ENCODE results near the gene XRCC4. TPM values are rescaled to one million over a fixed set of nuclear protein-coding genes. Genes with fewer than 3 reads are reported as not detected.
"Not testable (repeated sequence)": the region's sequence is repeated elsewhere in the genome, so short reads cannot be mapped to it uniquely, and the experiment has no call there.

The XRCC4 gene
- polyA plus RNA-seq, 5 donors, result 6.3 to 11.3 (median 8.2) TPM

DNA sequence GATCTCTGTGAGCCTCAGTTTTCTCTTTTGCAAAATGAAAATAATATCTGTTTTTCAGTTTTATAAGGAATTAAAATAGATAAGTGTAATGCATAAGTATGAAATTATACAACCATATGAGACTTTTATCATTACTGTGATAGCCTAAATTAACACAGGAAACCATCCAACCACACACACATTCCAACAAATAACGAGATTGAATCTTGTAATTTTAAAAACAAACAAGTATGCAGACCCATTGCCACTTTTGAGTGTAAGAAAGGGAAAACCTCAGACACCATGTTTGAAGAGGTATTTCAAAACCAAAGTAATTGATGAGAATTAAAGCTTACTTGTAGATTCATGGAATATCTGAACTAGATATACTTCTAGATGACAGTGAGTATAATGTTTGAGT is 32.0 kb downstream of the XRCC4 start:
- DNase-seq, result no peak

DNA sequence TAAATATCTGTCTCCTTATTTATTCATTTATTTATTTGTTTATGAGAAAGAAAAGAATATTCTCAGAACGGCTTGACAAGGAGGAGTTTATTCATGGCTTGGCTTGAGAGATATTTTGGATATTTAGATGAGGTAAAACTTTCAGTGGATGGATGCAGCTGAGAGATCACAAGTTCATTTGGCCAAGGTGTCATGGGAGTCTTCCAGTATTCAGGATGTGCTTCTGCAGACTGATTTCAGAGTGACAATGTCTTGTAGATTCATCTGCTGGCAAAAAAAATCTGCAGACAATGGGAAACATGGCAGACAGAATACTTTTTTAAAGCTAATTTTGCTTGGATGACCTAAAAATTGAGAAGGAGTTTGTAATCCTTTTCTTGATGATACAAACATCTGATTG is 38.5 kb downstream of the XRCC4 start:
- no peak for DNase-seq

DNA sequence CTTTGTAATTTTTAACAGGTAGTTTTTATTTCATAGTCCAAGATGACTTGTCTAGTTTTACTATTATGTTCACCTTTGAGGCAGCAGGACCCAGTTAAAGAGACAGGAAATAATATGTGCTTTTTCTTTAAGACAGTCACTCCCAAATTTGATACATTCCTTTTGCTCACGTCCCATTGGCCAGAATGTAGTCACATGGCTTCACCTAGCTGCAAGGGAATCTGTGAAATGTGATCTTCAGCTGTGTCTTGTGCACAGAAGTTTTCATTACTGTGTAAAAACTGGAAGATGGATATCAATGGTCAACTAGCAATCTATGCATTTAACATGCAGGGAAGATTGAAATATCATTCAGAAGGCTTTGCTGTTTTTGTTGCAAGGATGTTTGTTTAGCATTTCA is 41.1 kb downstream of the XRCC4 start:
- no peak for DNase-seq

DNA sequence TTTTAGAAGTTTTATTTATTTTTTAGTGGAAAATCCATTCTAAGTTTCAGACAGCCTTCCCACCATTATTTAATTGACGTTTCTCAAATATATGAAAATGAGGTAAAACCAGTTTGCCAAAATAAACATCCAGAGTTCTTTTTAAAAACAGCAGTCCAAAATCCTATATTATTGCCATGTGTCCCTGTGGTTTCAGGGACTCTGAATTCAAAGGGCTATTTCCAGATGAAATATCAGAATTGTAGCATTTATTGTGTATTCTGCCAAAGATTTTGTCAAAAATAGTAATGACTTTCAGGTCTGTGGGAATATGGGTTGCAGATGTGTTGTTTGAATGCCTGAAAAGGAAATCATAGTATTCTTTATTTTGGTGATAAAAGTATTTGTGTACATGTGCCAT is 41.6 kb downstream of the XRCC4 start:
- no peak for DNase-seq

DNA sequence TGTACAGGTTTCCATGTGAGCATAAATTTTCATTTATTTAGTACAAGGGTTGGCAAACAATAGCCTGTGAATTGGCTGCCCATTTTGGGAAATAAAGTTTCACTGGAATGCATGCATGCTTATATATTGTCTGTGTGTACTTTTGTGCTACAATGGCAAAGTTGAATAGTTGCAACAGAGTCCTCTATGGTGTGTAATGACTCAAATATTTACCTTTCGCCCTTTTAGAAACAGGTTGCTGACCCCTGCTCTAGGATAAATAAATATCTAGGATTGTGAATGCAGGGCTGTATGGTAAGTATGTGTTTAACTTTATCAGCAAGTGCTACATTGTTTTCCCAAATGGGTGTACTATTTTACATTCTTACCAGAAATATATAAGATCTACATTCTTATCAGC is 47.2 kb downstream of the XRCC4 start:
- no peak for DNase-seq

DNA sequence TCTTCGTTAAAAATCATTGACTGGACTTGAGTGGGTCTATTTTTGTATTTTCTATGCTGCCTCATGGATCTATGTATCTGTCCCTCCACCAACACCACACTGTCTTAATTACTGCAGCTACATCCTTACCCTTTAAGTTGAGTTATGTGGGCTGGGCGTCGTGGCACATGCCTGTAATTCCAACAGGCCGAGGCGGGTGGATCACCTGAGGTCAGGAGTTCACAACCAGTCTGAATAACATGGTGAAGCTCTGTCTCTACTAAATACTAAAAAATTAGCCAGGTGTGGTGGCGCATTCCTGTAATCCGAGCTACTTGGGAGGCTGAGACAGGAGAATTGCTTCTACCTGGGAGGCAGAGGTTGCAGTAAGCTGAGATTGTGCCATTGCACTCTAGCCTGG is 48.2 kb downstream of the XRCC4 start:
- DNase-seq, result no peak

DNA sequence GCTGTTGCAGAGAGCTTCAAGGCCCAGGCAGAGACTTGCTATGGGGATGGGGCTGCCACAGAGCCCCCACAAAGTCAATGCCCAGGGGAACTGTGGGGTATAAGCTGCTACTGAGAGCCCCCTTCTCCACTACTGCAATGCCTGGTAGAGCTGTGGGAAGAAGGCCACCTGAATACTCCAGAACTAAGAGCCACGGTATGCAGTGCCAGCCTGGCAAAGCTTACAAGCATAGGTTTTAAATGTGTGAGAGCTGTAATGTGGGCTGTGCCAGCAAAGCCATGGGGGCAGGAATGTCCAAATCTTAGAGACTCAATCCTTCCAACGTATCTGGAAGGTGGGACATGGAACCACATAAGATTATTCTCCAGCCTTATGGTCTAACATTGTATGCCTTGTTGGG is 49.2 kb downstream of the XRCC4 start:
- no peak for DNase-seq

DNA sequence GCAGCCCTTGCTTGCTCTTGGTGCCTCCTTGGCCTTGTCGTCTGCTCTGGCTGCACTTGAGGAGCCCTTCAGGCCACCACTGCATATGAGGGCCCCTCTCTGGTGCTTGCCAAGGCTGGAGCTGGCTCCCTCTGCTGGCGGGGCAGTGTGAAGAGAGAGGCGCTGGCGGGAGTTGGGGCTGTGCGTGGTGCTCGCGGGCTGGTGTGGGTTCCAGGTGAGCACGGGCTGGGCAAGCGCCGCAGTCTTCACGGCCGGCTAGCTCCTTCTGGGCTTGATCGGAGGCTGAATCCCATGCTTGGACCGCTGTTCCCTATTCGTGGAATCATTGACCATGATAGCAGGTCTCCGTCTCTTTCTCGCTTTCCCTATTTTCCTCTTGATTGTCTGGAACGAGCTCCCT is 56.5 kb downstream of the XRCC4 start:
- DNase-seq, result no peak

DNA sequence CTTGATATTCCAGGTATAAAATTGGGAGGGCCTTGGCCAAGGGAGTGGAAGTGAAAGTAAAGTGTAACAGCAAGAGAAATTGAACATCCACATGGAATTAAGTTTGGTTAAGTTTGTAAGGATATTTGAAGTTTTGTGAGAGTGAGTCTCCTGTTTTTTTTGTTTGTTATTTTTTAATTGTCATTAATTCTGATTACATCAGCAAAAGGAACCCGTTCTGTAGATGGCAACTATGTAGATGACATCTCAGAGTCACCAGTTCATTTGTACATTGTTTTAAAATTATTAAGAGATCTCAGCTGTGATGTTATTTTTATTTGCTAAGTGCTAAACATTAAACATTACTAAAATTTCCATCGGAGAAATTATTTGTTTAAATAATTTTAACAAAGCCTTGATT is 65.2 kb downstream of the XRCC4 start:
- DNase-seq, result no peak

DNA sequence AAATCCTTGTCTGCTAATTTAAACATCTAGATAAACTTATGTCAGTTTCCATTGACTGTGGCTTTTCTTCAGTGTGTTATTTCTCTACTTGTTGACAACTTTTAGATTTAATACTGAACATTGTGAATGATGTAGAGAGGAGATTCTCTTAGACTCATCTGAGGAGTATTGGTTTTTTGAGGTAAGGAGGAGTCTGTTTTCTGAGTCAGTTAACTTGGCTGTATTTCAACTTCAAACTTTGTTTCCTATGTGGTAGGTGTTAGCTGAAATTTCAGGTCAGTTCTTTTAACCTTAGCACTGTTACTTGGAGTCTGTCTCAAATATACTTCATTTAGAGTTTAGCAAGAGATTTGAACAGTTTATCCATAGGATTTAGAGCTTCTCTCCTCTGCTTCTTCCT is 67.9 kb downstream of the XRCC4 start:
- no peak for DNase-seq

DNA sequence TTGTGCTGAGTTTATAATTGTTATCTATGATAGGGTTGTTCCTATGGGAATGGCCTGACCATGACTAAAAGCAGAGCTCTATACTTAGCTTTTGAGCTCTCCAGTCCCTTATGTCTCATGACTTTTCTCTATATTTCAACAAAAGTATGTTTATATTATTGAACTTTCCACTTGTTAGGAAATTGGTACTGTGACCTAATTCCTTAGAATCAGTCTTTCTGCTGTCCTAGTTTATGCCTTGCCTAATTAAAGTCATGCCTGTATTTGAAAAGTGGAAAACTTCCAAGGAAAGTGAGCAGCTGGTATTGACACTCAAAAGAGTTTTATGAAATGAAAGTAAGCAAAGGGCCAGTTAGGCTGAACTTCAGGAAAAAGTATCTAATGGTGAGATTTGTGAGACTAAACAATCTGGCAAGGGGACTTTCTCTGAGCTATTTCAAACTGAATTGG is 68.6 kb downstream of the XRCC4 start:
- peak; percentile 14 to 15 for DNase-seq

DNA sequence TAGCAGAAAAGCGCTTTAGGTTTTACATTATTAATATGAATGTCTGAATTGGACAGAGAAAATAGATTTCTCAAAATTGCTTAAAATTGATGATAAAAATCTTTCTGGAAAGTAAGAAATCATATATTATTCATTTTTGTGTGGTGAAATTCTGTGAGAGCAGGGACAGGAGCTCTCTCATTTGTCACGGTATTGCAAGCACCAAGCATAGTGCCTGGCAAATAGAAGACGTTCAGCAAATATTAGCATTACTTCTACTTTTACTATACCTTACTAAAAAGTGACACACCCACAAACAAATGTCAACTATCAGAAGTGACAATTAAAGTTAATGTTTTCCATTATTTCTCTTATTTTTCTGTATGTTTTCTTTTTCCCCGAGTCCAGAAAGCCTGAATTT is 69.1 kb downstream of the XRCC4 start:
- no peak for DNase-seq

DNA sequence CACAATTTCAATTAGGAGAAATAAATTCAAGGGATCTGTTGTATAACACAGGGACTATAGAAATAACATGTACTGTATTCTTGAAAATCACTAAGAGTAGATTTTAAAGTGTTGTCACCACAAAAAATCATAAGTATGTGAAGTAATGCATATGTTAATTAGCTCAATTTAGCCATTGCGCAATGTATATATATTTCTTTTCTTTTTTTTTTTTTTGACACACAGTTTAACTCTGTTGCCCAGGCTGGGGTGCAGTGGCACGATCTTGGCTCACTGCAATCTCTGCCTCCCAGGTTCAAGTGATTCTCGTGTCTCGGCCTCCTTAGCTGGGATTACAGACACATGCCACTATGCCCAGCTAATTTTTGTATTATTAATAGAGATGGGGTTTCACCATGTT is 70.2 kb downstream of the XRCC4 start:
- no peak for DNase-seq

DNA sequence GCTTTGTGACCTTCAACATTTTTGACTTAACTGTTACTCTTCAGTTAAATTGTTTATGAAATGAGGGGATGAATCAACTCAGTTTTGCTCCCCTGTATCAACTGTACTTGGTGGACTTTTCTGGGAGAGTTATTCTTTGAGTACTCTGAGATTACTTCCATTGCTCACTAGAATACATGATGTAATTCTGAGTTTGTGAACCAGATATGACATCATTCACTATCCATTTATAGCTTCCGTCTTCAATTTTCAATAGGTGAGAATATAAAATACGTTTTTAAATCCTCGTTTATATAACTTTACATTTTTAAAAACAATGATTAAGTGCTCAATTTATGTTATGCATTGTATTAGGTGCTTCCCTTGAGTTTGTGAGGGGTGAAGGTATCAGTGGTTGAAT is 71.0 kb downstream of the XRCC4 start:
- DNase-seq, result no peak

DNA sequence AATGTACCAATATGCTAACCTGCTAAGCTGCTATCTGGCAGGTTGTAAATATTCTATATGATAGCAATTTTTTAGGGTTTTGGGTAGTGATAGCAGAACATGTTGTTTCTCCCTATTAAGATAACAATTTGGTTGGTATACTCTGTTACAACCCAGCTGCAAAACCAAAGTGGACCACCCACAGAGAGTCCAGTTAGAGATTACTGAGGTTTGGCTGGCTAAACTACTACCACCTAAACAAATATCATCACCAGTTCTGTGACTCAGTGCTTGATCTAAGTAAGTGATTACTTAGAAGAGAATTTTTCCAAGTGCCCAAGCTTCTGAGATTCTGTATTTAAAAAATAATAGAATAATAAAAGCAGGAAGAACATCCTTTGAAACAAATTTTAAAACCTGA is 72.3 kb downstream of the XRCC4 start:
- no peak for DNase-seq

DNA sequence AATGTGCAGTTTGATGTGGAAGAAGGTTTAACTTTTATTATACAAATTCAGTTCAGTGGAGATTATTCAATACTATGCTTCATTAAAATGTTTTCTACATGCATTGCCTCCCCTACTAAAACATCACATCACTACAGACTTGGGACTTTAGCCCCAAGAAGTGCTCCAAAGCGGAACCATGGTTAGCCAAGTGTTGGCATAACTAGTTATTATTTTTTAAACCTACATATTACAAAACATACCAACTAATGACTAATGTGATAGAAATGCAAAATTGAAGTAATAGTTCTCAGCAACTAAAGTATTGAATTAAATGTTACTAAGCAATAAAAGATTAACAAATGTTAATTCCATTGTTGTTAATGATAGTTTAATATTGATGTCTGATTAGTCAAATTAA is 74.5 kb downstream of the XRCC4 start:
- no peak for DNase-seq

DNA sequence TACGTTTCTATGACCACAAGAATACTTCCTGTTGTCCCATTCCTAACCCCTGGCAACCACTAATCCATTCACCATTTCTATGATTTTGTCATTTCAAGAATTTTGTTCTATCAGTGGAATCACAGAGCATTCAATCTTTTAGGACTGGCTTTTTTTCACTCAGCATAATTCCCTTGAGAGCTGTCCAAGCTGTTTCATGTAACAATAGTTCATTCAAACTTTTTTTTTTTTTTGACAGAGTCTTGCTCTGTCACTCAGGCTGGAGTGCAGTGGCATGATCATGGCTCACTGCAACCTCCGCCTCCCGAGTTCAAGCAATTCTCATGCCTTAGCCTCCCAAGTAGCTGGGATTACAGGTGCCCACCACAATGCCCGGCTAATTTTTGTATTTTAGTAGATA is 75.6 kb downstream of the XRCC4 start:
- not testable (repeated sequence) for DNase-seq

DNA sequence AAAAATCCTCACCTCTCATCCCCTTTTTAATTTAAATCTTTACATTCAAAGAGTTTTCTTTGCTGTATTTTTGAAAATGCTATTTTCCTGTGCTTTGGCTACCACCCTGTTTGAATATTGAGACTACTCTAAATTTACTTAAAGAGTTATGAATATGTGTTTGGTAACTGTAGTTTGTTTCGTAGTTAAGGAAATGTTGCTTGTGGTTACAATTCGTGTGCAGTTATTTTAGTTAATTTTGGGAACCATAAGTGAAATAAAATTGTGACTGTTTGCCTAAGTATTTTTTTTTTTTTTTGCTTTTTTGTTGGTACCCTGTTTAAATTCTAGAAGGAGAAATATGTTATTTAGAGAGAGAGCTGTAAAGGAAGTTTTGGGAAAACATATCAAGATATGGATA is 78.7 kb downstream of the XRCC4 start:
- no peak for DNase-seq

DNA sequence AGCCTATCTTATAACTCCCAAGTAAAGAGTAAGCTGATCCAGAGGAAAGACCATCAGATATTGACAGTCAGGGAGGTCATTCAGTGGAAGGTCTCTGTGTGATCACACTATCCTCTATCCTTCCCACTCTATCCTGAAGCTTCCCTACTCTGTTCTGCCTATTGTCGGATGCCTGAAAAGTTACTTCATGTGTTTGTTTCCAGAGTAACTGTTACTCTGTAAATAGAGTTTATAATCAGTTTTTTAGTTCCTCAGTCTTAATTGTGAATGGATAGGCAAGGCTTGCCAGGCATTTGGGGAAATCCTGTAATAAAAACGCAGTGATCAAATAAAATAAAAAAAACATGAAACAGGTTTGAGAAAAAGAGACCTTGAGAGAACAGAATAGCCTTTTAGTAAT is 79.8 kb downstream of the XRCC4 start:
- peak in 1 of 2 donors; percentile 10 for DNase-seq

DNA sequence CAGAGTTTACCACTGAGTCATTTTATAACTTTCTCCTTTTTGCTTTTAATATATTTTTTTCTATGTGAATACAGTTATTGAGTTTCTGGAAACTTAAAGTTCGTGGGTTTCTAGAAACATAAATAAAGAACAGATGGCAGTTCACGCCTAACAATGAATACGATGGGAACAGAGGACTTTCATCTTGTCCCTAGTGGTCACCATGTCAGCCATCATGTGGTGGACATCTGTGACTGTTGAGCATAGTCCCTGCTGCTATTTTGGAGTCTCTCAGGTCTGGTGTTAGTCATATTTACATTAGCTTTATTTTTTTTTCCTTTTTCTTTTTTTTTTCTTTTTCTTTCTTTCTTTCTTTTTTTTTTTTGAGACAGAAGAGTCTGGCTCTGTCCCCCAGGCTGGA is 85.3 kb downstream of the XRCC4 start:
- DNase-seq, result no peak

DNA sequence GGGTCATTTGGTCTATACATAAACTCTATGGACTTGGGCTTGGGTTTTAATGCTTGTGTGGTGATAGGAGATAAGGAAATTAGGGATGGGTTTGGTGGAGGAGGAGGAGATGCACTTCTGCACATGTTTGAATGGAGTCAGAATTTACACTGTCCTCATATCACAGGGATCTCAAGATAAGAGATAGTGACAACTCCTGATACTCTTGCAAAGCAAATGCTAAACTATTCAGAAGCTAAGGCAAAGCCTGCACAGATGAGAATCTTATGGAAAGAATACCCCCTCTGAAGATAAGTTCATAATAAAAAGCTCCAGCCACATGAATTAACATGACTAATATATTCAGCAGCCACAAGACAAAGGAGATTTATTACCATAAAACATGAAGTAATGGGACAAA is 90.2 kb downstream of the XRCC4 start:
- no peak for DNase-seq

DNA sequence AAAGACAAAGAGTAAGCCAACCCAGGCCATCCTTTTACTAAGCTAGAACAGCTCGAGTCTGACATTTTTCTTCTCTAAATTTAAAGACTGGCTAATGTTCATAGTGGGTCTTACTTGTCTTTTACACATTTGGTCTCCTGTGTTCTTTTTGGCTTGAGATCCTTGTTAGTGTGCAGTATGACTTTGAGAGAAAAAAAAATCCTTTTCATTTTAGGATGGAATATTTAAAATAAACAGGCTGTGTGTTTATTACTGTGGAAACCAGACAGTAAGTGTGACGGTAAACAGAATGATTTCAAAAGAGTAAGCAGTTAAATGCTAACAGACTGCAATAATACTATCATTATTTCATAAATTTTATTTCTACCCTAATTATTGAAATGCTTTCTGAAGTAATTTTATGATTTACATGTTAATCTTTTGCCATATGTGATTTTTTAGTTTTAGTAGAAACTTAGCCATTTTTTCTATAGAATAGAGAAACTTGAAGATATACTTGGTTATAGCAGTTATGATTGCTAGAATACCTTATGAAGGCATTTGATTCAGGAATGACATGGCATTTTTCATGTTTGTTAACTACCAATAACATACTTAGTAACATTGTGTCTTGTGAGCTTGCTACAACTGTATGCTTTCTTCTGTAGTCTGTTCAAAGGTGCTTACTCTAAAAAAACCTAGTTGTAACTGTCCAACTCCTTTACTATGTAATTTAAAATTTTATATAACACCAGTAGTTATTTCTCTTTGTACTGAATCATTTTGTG is 92.4 kb downstream of the XRCC4 start:
- peak in 1 of 2 donors; percentile 23 for DNase-seq

DNA sequence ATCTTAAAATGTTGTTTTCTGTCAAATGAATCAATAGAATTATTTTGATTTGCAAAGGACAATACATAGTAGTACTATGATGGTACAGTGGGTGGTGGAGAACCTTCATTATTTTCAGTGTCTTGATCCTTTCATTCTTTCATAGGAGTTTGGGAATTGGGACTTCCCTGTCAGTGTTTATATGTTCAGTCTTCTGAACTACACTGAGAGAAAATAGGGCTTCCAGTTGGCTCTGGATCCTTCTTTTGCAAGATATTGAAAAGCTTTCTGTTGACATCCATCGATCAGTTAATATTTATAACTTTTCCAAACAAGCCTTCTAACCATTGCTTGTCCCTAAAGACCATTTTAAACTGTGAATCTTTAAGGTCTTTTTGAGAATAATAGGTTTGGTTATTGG is 94.7 kb downstream of the XRCC4 start:
- no peak for DNase-seq

DNA sequence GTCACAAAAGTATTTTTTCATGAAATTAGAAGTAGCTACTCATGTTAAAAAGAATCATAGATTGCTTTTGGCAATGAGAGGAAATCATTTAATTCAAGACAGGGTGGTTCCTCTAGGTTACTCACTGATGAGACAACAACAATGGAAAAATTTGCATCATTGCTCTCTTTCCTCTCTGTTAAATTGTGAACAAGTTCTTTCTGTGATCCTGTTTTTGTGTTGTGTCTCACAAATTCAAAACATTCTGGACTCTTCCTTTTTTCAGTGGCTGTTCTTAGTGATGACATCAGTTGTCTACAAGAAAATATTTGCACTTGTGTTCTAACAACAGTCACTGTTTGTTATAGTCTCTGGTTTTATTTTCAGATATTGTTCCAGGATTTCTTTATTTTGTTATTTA is 95.3 kb downstream of the XRCC4 start:
- DNase-seq, result no peak

Measured in right lung (tissue), 5 donors.